Heart left ventricle (tissue), 13 donors: Measurements from ENCODE around the gene ZNF862.

Source experiments
- CTCF ChIP-seq, 12 donors: fragments of 200-600 bp; sonication (generic) in 4 of 12; IDR thresholded peaks; one replicate each; pipeline versions ENCODE4 v1.5.0 to v1.8.0; 2018 to 2022; ENCODE audit warnings: antibody characterized with exemption in 12 of 12, mild to moderate bottlenecking in 5 of 12
- POLR2A ChIP-seq, 2 donors: fragments of 450-650 bp; IDR thresholded peaks; one replicate each; pipeline ENCODE4 v1.6.1; 2017; ENCODE audit warnings: antibody characterized with exemption in 2 of 2, mild to moderate bottlenecking in 2 of 2, moderate library complexity in 2 of 2
- donor health status: ischemic (EF 13 %, LVEDD 7.1; RV severe dilation, severe dysfunction).
- donor health status: DM: no; HTN: yes; CAD: no.
- donor health status: DM: no; HTN: no; CAD: no.
- donor health status: ischemic (EF 25% LVEDD 6.9; RV normal size, moderate dysfunction).
- donor health status: ischemic (EF 25% LVEDD 5.7; RV mildly dilated, moderate dysfunction).
- donor health status: ischemic (EF 35%, LVEDD 5.7; RV mildly dilated, moderate dysfunction).
- donor health status: nonischemic (EF 11% LVEDD 7.7; RV severe dilation, severe dysfunction).
- donor health status: DM: yes; HTN: yes; CAD: no.
- donor health status: PGD.
- donor health status: ischemic (EF 29% LVEDD 5.4; RV normal size, mild dysfunction).
- donor health status: nonischemic (EF 23%, LVEDD 6.1; RV moderate dilation, normal function).

GRCh38 chr7:149882248-149883047 is 44.3 kb downstream of the ZNF862 start:
- TF ChIP-seq CTCF (IDR thresholded peaks at IDR 0.05) = no peak
- TF ChIP-seq POLR2A (IDR thresholded peaks at IDR 0.05) = no peak
